22Rv1 (cell line): Measurements from ENCODE around the gene AIFM1.

Experiments
- H3K27ac ChIP-seq: fragments of 450-650 bp; 2 replicates; pipeline ENCODE4 v1.5.1; 2017
- CTCF ChIP-seq: fragments of 450-650 bp; IDR thresholded peaks from 2 replicates; pipeline ENCODE4 v1.5.1; 2017; ENCODE audit warnings: mild to moderate bottlenecking
- ZFX ChIP-seq: fragments of 450-650 bp; IDR thresholded peaks from 2 replicates; pipeline ENCODE4 v1.6.1; 2017; ENCODE audit warnings: antibody characterized with exemption, borderline replicate concordance

The AIFM1 gene

GRCh38 chrX:130100180-130100579, 65.5 kb downstream of the AIFM1 start:
- peak overlapping the region; percentile 31 for H3K27ac ChIP-seq
- TF ChIP-seq CTCF, result no peak
- no peak for TF ChIP-seq ZFX

GRCh38 chrX:130098210-130098552, 67.5 kb downstream of the AIFM1 start:
- H3K27ac ChIP-seq, result no peak overlapping the region

GRCh38 chrX:130097507-130098209, 68.0 kb downstream of the AIFM1 start:
- TF ChIP-seq ZFX (no peak), CTCF (no peak)
- H3K27ac ChIP-seq, result no peak overlapping the region

More at GRCh38 chrX:130098210-130098552, 67.5 kb downstream of the AIFM1 start:
- TF ChIP-seq ZFX (no peak), CTCF (no peak)

- H3K27ac ChIP-seq, result no peak overlapping the region
- no peak for TF ChIP-seq CTCF
- TF ChIP-seq ZFX, result no peak
Observed at GRCh38 chrX:130095249-130096030, 70.2 kb downstream of the AIFM1 start.

GRCh38 chrX:130094696-130095095, 70.9 kb downstream of the AIFM1 start:
- no peak overlapping the region for H3K27ac ChIP-seq
- TF ChIP-seq CTCF (no peak), ZFX (no peak)

- H3K27ac ChIP-seq, result no peak overlapping the region
- TF ChIP-seq ZFX (no peak), CTCF (no peak)
Observed at GRCh38 chrX:130093271-130093670, 72.4 kb downstream of the AIFM1 start.

GRCh38 chrX:130091980-130092522, 73.6 kb downstream of the AIFM1 start:
- no peak for TF ChIP-seq ZFX
- TF ChIP-seq CTCF, result no peak

More at GRCh38 chrX:130091980-130092522, 73.6 kb downstream of the AIFM1 start:
- H3K27ac ChIP-seq, result no peak overlapping the region
